ENCODE measurements around the gene TXNDC12.

TXNDC12 gene

DNA sequence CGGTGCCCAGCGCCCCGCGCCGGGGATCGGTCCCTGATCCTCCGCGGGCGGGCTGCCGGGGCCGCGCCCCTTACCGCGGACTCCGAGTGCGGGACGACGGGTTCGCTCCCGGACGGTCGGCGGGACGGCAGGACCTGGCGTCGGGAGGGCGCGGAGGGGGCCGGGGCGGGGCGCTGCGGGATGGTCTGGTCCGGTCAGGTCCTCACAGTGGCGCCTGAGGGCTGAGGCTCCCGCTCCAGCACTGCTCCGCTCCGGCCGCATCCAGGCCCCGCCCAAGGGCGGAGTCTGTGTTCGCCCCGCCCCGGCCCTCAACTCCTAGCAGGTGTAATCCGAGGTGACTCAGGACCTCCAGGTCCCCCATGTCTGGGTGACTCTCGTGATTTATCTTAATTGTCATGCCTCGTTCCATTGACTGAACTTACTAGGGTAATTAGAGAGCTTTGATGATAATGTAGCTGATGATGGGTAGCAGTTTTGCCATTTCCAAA is 64.5 kb downstream of the TXNDC12 start, which contains the start of gene RAB3B:
RAB3B (minus strand) TSS at position 223 of the 488 bp plus-strand sequence. CDS start 13,583 bp downstream, outside the sequence.
- no peak for DNase-seq

DNA sequence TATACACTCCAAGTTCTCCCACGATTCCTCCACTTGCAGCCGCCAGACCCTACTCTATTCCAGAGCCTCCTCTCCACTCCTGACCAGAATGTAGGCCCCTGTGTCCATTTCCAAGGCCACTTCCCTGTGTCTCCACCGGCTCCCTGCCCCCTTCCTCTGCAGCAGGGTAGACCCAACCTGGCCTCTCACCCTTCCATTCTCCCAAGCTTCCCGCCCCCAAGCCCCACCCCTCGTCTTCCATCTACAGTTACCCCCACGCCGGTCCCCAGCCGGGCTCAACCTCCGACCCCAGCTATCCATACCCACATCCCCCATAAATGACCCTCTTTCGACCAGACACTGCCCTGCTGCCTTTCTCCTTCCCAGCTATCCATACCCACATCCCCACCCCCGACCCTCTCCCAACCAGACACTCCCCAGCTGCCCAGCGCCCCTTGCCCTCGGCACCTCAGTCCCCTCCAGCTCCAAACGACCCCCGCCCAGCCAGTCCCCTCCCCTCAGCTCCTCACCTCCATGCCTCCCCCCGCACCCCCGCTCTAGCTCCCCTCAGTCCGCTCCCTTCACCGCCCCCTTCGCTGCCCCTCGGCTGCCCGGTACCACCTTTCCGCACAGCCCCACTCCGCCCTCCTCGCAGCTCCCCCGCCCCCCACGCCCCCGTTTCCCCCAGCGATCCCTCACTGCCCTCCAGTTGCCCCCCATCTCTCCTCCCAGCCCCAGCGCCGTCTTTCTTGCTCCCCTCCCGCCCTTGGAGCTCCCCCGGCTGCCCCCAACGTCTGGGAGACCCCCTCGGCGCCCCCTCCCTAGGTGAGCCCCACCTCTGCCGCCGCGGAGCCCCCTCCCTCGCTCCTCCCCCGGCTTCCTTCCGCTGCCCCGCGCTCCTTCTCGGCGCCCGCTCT is 65.2 kb downstream of the TXNDC12 start:
- no peak for DNase-seq

DNA sequence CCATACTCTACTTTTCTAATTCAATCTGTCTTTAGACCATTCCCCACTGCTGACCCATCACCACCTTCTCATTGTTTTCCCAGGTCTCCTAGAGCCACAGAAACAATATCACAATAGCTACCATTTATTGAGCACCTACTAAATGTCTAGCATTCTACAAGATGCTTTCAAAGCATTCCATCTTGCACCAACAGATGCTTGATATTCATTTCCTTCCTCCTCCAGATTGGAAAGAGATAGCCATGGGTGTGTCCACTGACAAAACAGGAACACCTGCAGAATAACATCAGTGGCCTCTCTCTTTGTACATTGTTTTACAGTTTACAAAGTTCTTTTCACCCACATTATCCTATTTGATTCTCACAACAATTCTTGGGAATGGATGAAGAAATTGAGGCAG is 66.7 kb downstream of the TXNDC12 start:
- no peak for DNase-seq

DNA sequence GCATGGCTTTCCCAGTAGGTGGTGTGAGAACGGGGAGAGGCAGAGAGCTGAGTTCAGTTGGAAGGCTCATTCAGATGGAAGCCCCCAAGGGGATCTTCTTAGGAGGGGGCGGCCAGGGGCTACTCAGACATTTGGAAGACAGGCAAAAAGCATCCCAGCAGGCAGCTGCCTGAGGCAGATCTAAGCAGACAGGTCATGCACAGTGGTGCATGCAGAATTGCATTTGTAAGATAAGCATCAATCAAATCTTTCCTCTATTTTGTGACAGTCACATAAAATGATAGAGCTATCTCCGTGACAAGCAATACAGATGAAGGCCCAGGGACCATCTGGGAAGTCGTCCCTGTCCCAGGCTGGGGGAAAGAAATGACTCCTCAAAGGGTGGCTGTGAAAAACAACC is 68.3 kb downstream of the TXNDC12 start:
- no peak for DNase-seq

DNA sequence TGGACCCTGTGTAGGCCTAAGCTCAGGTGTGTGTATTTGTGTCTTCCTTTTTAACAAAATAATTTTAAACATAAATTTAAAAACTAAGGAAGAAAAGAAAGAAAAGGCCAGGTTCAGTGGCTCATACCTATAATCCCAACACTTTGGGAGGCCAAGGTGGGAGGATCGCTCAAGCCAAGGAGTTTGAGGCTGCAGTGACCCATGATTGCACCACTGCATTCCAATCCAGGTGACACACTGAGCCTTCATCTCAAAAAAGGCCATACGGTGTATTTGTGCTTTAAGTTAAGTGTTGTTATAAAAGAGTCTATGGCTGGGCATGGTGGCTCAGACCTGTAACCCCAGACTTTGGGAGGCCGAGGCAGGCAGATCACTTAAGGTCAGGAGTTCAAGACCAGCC is 72.8 kb downstream of the TXNDC12 start:
- no peak for DNase-seq

DNA sequence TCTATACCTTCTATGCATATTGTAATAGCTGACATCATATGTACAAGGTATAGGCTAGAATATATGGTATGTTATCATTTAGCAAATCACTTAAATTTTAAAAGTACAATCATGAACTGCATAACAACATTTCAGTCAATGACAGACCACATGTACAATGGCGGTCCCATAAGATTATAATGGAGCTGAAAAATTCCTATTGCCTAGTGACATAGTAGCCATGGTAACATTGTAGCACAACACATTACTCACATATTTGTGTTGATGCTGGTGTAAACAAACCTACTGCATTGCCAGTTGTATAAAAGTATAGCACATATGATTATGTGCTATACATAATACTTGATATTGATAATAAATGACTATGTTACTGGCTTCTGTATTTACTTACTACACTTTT is 73.4 kb downstream of the TXNDC12 start:
- DNase-seq, result no peak

DNA sequence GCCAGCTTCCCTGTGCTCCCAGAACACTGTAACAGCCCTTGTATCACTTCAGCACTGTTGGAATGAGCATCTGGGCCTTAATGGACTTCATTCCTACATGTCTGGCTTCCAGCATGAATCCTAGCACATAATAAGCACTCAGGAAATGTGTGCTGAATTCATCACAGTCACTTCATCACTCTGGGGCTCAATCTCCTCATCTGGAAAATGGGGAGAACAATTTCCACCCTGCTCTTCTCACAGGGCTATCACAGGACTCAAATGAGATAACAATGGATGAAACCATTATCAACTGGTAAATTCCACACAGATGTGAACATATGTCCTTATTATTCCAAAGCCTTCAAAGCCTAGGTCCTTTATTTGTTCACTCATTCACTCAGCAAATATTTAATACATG is 76.9 kb downstream of the TXNDC12 start:
- no peak for DNase-seq

DNA sequence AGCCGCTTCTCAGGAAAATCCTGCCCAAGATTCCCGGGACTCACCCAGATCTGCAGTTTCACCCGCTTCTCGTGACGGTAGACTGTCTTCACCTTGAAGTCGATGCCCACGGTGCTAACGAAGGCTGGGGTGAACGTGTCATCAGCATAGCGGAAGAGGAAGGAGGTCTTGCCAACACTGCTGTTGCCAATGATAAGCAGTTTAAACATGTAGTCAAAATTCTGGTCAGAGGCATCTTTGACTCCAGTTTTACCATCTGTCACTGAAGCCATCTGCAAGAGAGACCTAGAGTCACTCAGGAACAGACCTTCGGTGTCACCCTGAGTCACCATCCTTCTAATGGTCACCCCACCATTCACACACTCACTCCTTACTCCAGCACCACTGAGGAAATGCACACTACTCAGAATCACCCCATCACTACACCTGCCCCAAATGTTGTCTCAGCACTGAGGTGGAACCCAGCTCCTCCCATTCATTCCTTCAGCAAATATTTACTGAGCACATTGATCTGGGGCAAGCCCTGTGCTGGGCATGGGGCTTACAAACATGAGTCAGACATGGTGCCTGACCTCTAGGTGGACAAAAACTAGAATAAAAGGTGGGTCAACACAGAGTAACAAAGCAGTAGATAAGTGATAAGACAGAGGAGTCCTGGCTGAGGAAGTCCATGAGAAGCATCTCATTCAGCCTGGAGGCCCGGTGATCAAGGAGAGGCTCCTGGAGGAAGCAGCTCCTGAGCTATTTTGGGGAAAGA is 78.0 kb downstream of the TXNDC12 start:
- no peak for DNase-seq

DNA sequence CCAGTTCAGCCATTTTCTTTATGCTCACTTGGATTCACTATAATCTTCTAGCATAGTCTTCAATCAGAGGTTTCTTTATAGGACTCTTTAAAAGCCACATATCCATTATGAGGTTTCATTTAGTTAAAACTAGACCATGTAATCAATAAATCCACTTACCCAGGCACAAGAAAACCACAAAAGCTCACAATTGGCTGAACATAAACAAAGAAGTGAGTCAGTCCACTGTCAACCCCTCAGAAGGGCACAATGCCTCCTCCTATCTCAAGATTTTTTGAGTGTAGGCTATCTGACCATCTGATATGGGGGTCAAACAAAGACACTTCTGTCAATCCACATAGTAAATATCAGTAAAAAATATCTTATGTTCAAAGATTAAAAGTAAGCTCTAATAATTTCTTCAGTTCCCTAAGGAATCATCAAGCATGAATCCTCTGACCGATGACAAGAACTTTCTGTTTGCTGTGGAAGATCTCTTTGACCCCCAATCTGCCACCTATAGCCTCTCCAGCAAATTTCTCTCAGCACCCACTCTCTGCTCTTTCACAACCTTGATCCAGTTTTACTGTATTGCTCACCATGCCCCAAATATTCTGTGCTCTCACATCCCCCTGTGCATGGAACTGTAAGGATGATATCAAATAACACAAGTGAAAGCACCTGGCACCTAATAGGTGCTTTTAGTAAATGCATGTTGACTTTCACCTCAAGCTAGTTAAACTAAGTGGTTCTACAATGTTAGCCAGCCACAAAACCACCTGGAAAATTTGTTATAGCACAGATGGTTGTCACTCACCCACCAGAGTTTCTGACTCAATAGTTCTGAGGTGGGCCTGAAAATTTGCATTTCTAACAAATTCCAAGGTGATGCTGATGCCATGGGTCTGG is 81.2 kb downstream of the TXNDC12 start:
- no peak for DNase-seq

All from midbrain (tissue), 1 donor.